ENCODE measurements around the gene FAM81B.

Gene FAM81B

GRCh38 chr5:95403996-95404395, 12.8 kb downstream of the FAM81B start:
- DNase-seq, result no peak

DNA sequence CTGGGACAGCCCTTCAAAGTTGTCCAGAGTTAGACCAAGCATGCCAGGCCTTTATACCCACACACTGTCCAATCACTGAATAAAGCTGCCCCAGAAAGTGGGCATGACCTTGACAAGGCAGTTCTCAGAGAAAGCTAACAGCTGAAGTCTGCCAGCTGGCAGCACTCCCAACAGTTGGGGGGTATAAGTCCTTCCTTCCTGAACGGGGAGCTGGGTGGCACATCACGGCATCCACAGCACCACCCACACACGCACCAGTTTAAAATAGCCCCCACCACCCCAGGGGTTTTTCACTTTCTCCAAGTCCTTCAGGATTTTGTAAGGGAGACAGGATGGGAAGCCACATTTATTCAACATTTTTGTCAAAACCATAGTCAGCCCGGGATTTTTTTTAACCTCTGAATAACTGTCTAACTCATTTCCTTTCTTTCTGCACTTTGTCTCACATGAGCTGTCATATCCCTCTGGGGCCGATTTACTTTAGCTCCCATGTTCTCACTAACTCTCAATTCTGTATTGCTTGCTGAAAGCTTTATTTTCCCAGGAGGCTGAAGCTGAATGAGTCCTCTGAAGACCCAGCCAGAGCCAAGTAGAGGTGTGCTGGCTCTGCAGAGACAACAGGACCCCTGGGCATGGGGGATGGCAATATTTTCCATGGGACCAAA, 15.4 kb downstream of the FAM81B start:
- no peak for DNase-seq

DNA sequence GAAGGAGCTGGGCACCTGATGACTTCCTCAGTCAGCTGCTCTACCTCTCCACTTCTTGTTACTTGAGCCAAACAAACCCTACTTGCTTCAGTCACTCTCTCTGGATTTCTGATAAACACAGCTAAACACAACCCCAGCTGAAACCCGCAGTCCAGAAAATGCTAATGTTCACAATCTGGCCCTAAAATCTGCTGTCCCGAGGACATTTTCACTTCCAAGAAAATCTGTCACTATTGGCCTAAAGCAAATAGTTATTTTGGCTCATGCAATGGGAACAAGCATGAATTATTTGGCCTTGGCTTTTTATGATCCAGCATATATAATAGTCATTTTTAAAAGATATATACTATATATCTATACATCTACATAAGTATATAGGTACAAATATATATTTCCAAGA, 19.1 kb downstream of the FAM81B start:
- DNase-seq, result no peak

GRCh38 chr5:95411474-95411873, 20.3 kb downstream of the FAM81B start:
- DNase-seq, result no peak

DNA sequence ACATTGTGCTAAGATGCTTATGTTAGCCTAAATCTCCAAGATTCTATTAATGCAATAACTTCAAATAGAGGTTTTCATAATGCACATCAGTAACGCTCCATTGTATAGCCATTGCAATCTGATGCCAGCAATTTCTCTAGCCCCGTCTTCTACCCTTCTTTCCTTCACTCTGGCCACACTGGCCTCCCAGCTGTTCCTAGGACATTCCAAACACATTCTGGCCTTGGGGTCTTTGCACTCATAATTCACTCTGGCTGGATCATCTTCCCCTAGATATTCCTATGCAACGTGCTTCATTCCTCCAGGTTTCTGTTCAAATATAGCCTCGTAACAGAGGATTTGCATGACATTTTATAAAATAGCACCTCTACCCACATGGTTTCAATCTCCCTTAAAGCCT, 23.3 kb downstream of the FAM81B start:
- no peak for DNase-seq

GRCh38 chr5:95417971-95418370, 26.8 kb downstream of the FAM81B start:
- no peak for DNase-seq

DNA sequence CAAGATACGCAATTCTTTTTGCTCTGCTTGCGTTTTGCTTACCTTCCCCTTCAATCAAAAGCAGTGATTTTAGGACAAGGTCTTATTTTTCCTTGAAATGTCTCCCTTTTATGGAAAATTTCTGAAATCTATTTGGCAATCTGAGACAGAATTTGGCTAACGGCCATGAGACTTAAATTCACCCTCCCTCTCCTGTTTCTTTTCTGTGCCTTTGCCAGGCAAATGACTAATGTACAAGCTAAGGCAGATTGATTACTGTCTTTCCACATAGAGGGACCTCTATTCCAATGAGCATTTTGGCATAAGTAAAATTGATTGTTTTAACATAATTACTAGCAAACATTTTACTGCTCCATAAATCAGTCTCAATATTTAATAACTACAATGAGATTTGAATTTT, 31.7 kb downstream of the FAM81B start:
- no peak for DNase-seq

DNA sequence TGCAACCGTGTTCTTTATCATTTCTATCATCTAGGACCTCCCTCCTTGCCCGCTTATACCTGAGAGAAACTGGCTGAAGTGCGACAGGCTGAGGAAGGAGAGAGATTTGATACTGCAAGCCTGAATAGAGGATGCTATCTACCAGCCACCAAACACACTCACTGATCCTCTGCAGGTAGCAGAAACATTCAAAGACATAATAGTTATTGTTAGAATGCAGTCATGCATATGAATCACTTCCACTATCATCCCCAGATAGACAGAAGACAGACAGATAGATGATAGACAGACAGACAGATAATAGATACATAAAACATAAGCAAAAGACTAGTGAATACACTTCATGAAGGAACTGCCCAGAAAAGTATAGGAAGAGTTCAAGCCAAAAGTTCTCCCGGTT, 32.9 kb downstream of the FAM81B start:
- DNase-seq, result no peak

DNA sequence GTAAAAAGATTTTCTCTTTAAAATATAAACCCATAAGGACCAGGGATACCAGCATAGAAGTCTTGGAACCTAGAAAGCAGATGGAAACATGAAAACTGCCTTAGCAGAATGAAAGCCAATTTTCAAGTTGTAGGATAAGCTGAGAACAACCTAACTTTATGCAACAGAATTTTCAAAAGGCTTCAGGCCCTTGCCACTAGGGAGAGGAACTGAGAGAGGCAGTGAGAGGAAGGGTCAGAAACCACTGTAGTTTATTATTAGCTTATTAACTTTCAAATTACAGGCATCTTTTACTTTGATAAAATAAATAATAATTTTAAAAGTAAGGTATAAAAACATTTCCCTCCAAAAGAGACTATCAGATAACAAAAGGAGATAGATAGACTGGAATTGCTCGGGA, 33.4 kb downstream of the FAM81B start:
- no peak for DNase-seq

DNA sequence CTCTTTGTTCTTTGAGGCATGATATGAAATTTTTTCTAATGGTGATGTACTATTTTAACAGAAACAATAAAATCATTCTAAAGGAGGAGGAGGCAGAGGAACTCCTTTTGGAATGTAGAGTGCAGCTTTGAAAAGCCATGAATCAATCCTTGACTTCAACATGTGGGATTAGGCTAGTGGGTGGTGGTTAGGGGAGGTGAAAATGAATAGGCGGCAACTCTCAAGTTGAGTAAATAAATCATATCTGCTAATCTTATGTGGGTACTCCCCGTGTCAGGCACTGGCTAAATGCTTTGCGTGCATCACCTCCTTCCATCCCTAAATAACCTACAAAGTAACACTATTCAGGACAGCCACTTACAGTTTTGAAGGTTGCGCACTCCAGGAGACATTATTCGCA, 35.1 kb downstream of the FAM81B start:
- no peak for DNase-seq

DNA sequence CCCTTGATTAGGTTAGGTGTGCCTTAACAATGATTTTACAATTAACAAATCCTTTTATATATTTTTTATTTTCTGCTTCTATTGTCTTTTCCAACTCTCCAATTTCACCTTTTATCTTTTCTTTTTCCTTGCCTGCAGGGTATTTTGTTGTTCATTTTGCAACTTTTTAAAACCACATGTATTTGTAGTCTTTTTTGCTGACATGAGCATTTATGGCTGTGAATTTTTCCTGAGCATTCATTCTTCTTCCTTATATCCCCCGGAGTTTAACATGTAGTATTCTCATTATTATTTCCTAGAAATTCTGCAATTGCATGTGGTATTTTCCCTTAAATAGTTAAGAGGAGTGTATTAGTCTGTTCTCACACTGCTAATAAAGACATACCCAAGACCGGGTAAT, 41.6 kb downstream of the FAM81B start:
- no peak for DNase-seq

GRCh38 chr5:95439801-95440493, 48.8 kb downstream of the FAM81B start:
- no peak for DNase-seq

DNA sequence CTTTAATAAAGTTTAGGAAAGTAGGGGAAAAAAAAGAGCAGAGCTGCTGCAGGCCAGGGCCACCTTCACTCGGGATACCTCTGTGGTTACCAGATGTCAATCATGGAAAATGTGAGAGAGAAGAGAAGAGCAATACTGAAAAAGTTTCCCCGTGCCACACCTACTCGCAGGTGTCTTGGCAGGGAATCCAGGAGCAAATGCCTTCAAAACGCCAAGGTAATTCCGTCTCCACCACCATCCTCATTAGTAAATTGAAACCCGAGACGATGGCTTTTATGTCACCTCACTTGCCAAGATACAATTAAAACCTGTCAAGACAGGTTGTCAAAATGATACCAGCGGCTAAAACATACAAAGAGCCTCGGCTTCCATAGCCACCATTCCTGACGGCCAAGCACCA, 49.7 kb downstream of the FAM81B start:
- no peak for DNase-seq

- DNase-seq, result no peak
Observed at GRCh38 chr5:95441636-95442035, 50.5 kb downstream of the FAM81B start.

- no peak for DNase-seq
Observed at GRCh38 chr5:95445442-95445841, 54.3 kb downstream of the FAM81B start.

DNA sequence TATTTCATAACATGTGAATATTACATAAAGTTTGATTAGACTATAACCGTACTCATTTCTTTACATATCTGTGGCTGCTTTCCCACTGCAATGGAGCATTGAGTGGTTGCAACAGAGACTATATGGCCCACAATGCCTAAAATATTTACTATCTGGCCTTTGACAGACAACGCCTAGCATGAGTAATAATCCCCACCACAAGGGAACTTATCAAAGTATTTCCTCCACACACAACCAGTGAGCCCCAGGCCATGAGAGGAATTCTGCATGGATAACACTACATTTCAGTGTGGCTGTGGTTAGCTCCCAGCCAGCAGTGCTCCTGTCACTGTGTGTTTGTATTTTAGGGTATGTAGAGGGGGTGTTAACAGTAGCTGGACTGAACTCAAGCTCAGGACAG, 54.8 kb downstream of the FAM81B start:
- DNase-seq, result no peak

- no peak for DNase-seq
Observed at GRCh38 chr5:95446560-95447221, 55.5 kb downstream of the FAM81B start.

DNA sequence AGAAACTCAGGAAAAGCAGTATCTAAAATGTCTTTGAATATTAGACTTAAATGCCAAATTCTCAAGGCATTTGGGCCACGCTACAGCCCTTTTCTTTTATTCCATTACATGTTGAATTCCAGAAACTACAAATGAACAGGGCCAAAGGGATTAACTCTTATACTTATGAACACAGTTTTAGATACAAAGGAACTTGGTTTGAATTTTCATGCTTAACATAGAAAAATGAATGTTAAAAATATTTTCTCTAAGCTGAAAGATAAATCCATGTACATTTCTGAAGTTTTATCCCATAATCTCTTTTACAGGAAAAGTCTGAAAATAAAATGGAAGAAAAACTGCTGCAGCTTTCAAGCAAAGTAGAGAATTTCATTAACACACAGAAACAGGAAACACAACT, 56.8 kb downstream of the FAM81B start:
- DNase-seq, result no peak

- DNase-seq, result no peak
Observed at GRCh38 chr5:95448789-95449188, 57.6 kb downstream of the FAM81B start.

DNA sequence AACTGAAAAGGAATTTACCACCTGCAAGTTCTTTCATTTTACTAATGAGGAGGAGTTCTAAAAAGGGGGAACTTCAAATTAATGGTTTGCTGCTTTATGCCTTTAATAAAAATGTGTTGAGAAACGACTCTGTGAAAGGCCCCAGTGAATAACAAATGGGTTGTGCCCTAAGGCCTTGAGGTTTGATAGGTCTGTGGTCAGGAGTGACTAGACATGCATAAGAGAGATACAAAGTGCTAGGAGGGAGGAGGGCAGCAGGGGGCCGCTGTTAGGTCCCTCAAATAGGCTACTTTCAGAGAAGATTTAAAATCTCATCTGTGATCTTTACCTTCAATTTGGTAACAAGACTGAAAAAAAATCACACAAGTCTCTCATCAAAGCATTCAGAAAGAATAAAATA, 58.3 kb downstream of the FAM81B start:
- no peak for DNase-seq

GRCh38 chr5:95454536-95454935, 63.4 kb downstream of the FAM81B start:
- no peak for DNase-seq

DNA sequence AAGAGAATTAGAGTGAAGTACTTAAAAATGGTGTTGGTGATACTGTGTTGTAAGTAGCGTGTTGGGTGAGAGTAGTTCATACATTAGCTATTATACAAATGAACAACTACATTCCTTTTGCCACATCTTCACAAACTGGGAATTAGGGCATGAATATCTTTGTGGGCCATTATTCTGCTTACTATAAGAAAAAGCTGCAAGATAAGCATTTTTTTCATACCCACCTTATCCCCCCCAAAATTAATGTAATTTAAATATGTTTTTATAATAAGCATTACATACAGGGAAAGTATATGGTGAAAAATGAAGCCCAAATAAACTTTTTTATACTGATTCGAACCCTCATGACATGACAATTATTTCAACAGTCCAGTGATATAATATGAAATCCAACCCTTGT, 69.5 kb downstream of the FAM81B start:
- DNase-seq, result no peak

DNA sequence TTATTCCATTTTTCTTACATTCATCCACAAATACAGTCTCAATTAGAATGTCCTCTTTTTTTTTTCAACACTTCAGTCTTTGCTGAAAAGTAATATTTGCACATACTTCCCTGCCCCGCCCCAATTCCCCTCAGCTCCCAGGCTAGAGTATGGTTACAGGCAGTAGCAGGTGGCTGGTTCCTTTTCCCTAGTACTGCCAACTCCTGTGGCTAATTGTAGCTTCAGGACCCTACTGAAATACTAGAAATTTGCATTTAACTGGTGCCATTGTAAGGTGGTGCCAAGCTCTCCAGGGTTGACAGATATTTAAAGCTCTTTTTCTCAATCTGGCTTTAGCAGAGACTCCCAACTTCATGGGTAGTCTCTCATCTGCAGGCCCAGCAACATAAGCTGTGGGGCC, 80.3 kb downstream of the FAM81B start:
- no peak for DNase-seq

DNA sequence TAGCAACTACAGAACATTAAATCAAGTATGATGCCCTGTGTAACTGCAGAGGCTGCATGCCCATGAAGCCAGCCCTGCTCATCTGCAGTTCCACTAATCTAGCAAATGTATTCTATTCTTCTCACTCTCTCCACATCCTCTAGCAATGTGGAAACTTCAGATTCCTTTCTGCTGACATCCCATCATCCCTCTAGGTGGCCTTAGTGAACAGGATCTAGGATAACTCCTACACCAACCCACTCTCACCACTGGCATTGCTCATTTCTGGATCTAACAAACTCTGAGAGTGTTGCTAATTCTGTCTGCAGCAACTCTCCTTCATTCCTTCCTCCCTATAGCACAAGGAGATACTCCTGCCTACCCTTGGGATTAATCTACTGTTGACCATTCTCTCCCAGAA, 80.8 kb downstream of the FAM81B start:
- no peak for DNase-seq

- no peak for DNase-seq
Observed at GRCh38 chr5:95484421-95484820, 93.3 kb downstream of the FAM81B start.

All from activated T-cell treated with anti-CD3 and anti-CD28 coated beads, Interleukin-2, amount 50 U/mL, for 1 hour (primary cell).